ENCODE measurements around the gene ORAI3.

The ORAI3 gene

DNA sequence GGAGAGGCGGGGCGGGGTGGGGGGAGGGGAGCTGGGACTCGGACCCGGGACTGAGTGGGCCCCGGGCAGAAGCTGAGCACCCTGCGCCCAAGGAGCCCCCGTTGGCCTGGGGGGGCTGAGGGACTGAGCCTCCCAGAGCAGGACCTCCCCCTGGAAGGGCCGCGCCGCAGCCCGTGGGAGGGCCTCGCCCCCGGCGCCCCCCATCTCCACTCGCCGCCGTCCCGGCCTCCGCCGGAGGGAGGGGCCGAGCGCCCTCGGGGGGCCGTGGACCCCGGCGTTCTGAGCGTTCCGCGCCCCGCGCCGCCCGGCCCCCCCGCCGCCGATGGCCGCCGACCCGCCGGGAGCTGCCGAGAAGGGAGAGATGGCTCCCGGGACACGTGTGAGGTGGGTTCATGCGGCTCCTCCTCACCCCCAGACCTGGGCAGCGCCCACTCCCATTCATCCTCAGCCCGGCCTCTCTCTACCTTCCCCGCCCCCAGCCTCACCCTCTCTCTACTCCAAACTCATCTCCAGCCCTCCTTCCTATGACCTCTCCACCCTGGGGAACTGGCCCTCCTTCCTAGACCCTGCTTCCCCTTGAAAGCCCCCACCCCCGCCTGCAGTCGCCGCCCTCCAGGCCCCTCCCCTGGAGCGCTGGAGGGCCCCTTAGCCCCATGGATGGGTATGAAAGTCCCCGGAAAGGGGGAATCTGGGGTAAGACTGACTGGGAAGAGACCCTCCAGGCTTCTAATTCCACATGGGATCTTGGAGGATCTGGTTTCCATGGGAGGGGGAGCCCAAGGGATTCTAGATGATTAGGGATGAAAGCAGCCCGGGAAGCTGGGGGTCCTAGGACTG lies 24.6 kb upstream of the ORAI3 start:
- no peak for DNase-seq (ENCODE audit: extremely low read depth, low read depth)
- TF ChIP-seq, protein P1, sequence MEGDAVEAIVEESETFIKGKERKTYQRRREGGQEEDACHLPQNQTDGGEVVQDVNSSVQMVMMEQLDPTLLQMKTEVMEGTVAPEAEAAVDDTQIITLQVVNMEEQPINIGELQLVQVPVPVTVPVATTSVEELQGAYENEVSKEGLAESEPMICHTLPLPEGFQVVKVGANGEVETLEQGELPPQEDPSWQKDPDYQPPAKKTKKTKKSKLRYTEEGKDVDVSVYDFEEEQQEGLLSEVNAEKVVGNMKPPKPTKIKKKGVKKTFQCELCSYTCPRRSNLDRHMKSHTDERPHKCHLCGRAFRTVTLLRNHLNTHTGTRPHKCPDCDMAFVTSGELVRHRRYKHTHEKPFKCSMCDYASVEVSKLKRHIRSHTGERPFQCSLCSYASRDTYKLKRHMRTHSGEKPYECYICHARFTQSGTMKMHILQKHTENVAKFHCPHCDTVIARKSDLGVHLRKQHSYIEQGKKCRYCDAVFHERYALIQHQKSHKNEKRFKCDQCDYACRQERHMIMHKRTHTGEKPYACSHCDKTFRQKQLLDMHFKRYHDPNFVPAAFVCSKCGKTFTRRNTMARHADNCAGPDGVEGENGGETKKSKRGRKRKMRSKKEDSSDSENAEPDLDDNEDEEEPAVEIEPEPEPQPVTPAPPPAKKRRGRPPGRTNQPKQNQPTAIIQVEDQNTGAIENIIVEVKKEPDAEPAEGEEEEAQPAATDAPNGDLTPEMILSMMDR (IDR thresholded peaks at IDR 0.05; ENCODE audit: low read depth, low read length), result no peak

DNA sequence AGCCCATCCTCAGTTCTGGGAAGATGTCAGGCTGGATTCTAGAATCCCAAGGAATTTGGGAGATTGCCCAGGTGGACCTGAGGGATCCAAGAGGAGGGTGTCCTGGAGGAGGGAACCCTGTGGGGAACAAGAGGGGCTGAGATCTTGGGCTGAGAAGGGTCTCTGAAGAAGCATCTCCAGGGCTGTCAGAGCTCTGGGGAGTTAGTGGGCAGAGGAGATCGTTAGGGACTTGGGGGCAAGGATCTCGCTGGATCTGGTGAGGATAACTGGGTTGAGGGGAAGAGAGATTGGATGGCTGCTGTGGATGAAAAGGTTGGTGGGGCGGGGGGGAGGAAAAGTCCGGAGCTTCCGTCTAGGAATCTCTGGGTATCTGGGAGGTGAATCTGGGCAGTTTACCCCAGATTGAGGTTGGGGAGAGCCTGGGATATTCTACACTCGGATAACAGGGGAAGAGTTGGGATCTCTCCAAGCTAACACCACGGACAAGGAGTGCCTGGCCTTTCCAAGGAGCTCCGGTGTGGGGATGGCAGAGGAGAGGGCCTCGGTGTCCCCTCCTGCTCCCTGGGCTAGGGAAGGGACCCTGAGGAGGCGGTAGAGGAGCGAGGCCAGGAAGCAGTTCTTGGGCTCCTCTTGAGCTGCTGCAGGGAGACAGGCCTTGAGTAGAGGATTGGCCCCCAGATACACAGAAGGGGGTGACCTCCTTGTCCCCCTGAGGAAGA lies 23.8 kb upstream of the ORAI3 start:
- TF ChIP-seq, protein P1 (IDR thresholded peaks at IDR 0.05; ENCODE audit: low read depth, low read length), result no peak
- no peak for DNase-seq (ENCODE audit: extremely low read depth, low read depth)

DNA sequence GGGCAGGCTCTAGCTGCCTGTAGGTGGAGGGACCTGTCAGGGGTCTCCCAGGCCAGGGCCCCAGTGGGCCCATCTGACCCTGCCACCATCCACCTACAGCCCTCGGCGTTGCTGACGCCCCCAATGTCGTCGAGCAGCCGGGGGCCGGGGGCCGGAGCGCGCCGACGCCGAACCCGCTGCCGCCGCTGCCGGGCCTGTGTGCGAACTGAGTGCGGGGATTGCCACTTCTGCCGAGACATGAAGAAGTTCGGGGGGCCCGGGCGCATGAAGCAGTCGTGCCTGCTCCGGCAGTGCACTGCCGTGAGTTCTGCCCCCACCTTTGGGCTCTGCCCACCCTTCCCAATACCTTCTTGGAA lies 23.3 kb upstream of the ORAI3 start:
- TF ChIP-seq, protein P1 (IDR thresholded peaks at IDR 0.05; ENCODE audit: low read depth, low read length), result no peak
- no peak for DNase-seq (ENCODE audit: extremely low read depth, low read depth)

DNA sequence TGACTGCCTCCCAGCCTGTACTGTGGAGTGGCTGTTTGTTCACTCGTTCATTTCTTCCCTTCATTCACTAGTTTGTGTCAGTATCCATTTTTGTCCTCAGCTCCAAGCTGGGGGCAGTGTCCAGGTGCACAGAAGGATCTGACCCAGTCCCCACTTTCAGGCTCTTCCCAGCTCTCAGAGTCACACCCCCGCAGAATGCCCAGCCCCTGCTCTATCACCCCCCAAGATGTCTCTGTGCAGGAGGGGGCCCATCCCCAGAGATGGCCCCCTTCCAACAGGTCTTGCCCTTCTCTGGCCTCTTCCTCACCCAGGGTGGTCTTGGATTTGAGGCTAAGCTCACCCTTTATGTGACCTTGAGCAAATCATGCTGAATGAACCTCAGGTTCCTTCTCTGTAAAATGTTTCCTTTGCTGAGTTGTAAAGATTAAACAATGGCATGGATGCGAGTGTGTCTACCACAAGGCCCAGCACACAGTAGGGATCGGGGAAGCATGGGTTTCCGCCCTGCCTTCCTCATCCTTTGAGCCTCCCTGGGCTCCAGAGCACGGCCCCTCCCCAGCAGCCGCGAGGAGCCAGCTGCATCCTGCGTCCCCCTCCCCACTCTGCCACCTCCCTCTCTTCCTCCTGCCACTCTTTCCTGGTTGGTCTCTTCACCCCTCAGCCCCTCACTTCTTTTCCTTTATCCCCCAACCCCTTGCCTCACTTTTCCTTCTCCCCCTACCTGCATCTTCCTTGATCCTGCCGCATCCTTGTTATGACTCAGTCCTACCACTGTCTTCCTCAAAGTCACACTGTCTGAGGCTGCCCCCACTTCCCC lies 22.7 kb upstream of the ORAI3 start:
- TF ChIP-seq, protein P1 (IDR thresholded peaks at IDR 0.05; ENCODE audit: low read depth, low read length), result no peak
- DNase-seq (ENCODE audit: extremely low read depth, low read depth), result no peak

DNA sequence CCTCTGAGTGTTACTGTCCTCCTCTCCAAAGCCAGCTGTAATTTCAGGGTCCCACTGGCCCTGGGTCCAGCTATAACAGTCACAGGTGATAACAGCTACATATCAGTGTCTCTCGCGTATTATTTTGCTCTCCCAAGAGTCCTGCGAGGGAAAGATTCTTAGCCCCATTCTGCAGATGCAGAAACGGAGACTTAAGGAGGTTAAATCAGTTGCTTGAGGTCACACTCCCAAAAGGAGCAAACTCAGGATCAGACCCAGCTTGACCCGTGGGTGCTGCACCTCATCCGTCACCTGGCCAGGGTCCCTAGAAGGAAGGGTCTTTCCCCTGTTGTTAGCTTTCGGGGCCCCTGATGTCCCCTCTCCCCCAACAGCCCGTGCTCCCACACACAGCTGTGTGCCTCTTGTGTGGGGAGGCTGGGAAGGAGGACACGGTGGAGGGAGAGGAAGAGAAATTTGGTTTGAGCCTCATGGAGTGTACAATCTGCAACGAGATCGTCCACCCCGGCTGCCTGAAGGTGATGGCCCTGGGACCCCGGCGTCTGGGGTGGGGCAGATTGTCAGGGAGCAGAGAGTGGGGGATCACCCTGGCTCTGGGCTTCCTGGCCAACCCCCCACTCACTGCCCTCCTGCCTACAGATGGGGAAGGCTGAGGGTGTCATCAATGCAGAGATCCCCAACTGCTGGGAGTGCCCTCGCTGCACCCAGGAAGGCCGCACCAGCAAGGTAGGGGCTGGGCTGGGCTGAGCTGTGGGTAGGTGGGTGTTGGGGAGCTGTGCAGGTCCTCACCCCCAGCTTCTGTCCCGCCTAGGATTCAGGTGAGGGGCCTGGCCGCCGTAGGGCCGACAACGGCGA lies 21.7 kb upstream of the ORAI3 start:
- DNase-seq (ENCODE audit: extremely low read depth, low read depth), result no peak
- TF ChIP-seq, protein P1 (IDR thresholded peaks at IDR 0.05; ENCODE audit: low read depth, low read length), result no peak

DNA sequence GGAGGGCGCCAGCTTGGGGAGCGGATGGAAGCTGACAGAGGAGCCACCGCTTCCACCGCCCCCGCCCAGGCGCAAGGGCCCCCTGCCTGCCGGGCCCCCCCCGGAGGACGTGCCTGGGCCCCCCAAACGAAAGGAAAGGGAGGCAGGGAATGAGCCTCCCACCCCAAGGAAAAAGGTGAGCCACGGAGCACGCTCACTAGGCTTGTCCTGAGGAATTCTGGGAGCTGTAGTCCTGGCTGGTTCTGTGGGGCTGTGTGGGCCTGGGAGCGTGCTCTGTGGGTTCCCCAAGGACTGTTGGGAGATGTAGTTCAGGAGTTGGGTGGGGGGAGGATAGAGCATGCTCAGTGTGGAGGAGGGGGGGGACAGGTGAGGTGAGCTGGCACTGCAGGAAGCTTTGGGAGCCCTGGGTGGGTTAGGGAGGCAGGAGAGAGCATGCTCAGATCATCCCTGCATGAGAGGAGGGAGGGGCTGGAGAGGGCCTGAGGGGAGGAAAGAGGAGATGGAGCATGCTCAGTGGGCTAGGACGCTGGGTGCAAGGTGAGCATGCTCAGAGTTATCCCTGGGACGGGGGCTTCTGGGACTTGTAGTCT lies 21.0 kb upstream of the ORAI3 start:
- DNase-seq (ENCODE audit: extremely low read depth, low read depth), result no peak
- TF ChIP-seq, protein P1 (IDR thresholded peaks at IDR 0.05; ENCODE audit: low read depth, low read length), result no peak
